SK-N-SH (cell line): ENCODE data around the gene HINFP.
A peak's percentile ranks its signal among the peaks of the same experiment; 100 is the strongest.

Experiments used
- CTCF ChIP-seq: fragments of 200-600 bp; sonication (generic); IDR thresholded peaks from 2 replicates; pipeline ENCODE4 v1.6.1; 2017; ENCODE audit warnings: antibody characterized with exemption, mild to moderate bottlenecking, moderate library complexity
- EP300 ChIP-seq, 2 experiments: IDR thresholded peaks; 2 replicates each; pipeline versions ENCODE4 v1.4.0 to v1.6.1; 2012; ENCODE audit warnings: borderline replicate concordance in 1 of 2, low read depth in 1 of 2, low read length in 1 of 2
- EZH2phosphoT487 ChIP-seq: fragments of 200-600 bp; sonication (generic); IDR thresholded peaks from 2 replicates; pipeline ENCODE4 v1.6.1; 2017; ENCODE audit warnings: low read depth, mixed run types, mild to moderate bottlenecking, antibody characterized with exemption, moderate library complexity, borderline replicate concordance
- FOXJ3 ChIP-seq: sonication (generic); formaldehyde crosslinking; IDR thresholded peaks from 2 replicates; pipeline ENCODE4 v1.5.1; 2020; ENCODE audit warnings: mild to moderate bottlenecking, missing genetic modification reagents
- NRF1 ChIP-seq: IDR thresholded peaks from 2 replicates; pipeline ENCODE4 v1.6.1; 2012; ENCODE audit warnings: low read depth, mild to moderate bottlenecking, low read length
- POLR2AphosphoS5 ChIP-seq: IDR thresholded peaks from 2 replicates; pipeline ENCODE4 v1.6.1; 2012; ENCODE audit warnings: low read depth, low read length
- SMC3 ChIP-seq: IDR thresholded peaks from 2 replicates; pipeline ENCODE4 v1.6.1; 2012; ENCODE audit warnings: low read depth, low read length, improper control_type of control experiment
- TAF1 ChIP-seq: IDR thresholded peaks from 2 replicates; pipeline ENCODE4 v1.6.1; 2012; ENCODE audit warnings: low read depth, mild to moderate bottlenecking, low read length, moderate library complexity, borderline replicate concordance
- TEAD4 ChIP-seq: IDR thresholded peaks from 2 replicates; pipeline ENCODE4 v1.4.0; 2012; ENCODE audit warnings: mild to moderate bottlenecking, borderline replicate concordance; ENCODE audit not compliant: insufficient read depth
- USF1 ChIP-seq: IDR thresholded peaks from 2 replicates; pipeline ENCODE4 v1.4.0; 2012; ENCODE audit warnings: low read depth, borderline replicate concordance
- USF2 ChIP-seq: fragments of 150-350 bp; IDR thresholded peaks from 2 replicates; pipeline ENCODE4 v1.6.1; 2017; ENCODE audit warnings: antibody characterized with exemption, low read length, low read depth, borderline replicate concordance

- TF ChIP-seq TEAD4 (no peak), NRF1 (peak; percentile 55; the same call in 1 of the 2 replicates), USF1 (no peak), TAF1 (peak; percentile 77), EZH2phosphoT487 (no peak), FOXJ3 (CRISPR knock-in tag) (no peak), EP300 (IDR thresholded peaks at IDR 0.05; ENCODE audit: borderline replicate concordance in 1 of 2, low read depth in 1 of 2, low read length in 1 of 2) (no peak), SMC3 (no peak), CTCF (no peak), POLR2AphosphoS5 (peak; percentile 64; the same call in 1 of the 2 replicates), USF2 (no peak)
Measured at GRCh38 chr11:119106564-119107537, 14.5 kb upstream of the HINFP start, which contains the start of gene C2CD2L.
